Stimulated activated CD8-positive, alpha-beta memory T cell treated with anti-CD3 and anti-CD28 coated beads, Interleukin-4, amount 100 ng/mL, for 24 hours (primary cell): ENCODE measurements around the gene TTLL12.

Experiments used
- DNase-seq: peaks from one replicate; pipeline ENCODE4 v3.0.0-alpha.2; 2020; ENCODE audit warnings: low read depth

Gene TTLL12

DNA sequence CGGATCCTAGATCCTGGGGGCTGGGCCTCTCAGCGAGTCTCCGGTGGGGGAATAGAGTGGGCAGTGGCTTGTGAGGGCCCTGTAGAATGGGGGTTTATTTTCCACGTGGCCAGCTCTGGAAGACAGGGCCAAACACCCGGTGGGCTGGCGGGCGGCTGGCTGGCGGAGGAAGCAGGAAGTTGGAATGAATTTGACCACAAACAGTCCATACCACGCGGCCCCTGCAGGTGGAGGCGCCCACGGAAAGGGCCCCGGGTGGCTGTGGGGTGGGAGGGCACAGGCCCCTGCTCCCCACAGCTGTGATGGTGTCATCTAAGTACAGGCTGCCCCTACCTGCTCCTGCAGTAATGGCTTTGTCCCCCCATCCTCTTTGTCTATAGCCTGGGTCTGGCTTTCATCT is 58.8 kb downstream of the TTLL12 start:
- DNase-seq = no peak

DNA sequence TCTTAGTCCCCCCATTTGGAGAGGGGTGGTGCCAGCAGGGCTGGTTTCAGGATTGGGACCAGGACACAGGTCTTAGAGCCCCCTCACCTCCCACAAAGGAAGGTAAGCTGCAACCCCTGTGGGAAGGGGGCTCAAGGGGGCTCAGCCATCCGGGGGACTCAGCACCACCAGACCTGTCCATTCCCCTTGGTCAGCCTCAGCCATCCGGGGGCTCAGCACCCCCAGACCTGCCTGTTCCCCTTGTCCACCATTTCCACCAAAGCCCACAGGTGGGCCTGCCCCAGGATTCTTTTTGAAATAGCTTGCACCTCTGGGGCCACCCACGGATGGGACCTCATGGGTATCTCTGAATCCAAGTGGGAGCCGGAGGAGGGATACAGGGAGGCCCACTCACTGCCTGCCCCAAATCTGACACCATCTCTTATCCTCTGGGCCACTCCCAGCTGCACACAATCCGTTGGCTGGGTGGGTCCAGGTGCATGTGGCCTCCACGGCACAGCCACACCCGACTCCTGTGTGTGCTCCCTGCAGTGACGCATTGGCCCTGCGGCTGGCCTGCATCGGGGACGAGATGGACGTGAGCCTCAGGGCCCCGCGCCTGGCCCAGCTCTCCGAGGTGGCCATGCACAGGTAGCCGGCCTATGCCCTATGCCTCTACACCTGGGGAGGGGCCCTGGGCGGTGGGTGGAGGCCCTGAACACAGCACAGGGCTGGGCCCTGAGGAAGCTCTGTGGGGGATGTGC is 59.6 kb downstream of the TTLL12 start:
- DNase-seq = no peak

DNA sequence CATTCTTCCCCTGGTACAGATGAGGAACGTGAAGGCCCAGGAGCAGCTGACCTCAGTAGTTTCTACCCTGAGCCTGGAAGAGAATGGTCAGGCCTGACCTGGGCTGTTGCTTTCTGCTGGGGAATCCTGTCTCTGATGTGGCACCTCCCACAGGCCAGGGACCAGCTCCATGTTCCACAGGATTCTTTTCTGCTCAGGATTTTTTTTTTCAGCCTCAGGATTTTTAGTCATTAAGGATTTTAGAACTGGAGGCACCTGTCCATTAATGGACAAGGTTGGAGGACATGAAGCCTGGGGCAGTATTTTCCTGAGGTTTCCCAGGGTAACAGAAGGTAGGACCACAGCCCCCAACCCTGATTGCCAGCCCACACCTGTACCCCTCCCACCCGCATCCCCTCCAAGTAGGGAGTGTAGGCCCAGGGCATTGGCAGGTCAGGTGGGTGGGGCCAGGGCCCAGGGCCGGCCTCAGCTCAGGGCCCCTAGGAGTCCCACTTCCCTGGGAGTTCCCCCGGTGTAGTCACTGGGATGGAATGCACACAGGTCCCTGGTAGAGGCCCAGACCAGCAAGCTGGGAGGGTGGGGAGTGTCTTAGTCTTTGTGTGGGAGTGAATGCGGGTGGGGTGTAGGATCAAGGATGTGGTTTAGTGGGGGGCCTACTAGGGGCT is 60.3 kb downstream of the TTLL12 start:
- no peak for DNase-seq

DNA sequence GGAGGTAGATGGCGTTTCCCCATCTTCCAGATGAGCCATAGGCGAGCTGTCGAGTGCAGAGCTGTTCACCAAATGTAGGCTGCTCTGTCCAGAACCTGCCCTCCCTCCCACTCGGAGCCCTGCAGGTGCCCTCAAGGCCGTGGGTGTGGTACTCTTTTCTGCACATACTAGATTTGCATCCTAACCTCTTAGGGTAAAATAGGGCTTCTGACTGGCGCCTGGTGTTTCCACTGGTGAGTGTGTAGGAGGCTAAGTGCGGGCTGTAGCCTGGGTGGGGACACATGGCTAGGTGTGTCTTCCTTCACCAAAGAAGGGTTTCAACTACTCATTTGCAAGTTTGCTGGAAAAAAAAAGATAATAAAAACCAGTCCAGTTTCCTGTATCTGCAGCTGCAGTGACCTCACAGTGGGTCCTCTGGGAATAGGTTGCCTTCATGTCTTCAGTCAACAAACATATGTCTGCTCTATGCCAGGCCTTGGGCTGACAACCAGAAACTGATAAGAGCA is 67.9 kb downstream of the TTLL12 start:
- no peak for DNase-seq

- DNase-seq = no peak
These were observed 68.7 kb downstream of the TTLL12 start for GRCh38 chr22:43118024-43118849.

- no peak for DNase-seq
These were observed 70.0 kb downstream of the TTLL12 start for GRCh38 chr22:43116932-43117331.
